Measurements from ENCODE around the gene MAP4K4. TPM values are rescaled to one million over a fixed set of nuclear protein-coding genes. Genes with fewer than 3 reads are reported as not detected.

Gene MAP4K4
- total RNA-seq, 1 donor from 2014 or later: 91.9 TPM

DNA sequence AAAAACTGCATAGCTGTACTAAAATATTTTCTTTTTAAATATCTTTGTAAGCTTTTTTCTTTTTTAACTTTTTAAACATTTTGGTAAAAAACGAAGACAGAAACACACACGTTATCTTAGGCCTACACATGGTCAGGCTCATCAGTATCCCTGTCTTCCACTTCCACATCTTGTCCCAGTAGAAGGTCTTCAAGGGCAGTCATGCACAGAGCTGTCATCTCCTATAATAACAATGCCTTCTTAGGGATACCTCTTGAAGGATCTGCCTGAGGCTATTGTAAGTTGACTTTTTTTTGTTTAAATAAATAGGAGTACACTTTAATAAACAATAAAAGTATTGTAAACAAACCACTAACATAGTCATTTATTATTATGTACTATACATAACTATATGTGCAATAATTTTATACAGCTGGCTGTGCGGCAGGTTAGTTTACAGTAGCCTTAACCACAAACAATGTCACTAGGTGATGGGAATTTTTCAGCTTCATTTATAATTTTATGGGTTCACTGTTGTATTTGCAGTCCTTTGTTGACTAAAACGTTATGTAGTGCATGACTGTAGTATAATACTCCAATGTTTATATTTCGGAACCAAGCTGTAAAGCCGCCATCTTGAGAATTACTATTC, 124.4 kb downstream of the MAP4K4 start:
- no peak overlapping the region for H3K27ac ChIP-seq
- no peak overlapping the region for H3K4me2 ChIP-seq
- H3K36me3 ChIP-seq: peaks cover 4% of the 10 kb centered on the region
- Mint-ChIP-seq H3K9me3 (no peaks in the 10 kb centered on the region), H3K4me3 (no peak overlapping the region), H3K27ac (no peak overlapping the region), H3K4me1 (peaks cover 33% of the 10 kb centered on the region), H3K27me3 (ENCODE audit: insufficient read depth, low read depth) (no peaks in the 10 kb centered on the region), H3K36me3 (peaks cover 3% of the 10 kb centered on the region)
- TF ChIP-seq EZH2phosphoT487 (IDR thresholded peaks at IDR 0.05) (no peak), EZH2 (IDR thresholded peaks at IDR 0.05) (no peak)
- TF ChIP-seq, protein P1, sequence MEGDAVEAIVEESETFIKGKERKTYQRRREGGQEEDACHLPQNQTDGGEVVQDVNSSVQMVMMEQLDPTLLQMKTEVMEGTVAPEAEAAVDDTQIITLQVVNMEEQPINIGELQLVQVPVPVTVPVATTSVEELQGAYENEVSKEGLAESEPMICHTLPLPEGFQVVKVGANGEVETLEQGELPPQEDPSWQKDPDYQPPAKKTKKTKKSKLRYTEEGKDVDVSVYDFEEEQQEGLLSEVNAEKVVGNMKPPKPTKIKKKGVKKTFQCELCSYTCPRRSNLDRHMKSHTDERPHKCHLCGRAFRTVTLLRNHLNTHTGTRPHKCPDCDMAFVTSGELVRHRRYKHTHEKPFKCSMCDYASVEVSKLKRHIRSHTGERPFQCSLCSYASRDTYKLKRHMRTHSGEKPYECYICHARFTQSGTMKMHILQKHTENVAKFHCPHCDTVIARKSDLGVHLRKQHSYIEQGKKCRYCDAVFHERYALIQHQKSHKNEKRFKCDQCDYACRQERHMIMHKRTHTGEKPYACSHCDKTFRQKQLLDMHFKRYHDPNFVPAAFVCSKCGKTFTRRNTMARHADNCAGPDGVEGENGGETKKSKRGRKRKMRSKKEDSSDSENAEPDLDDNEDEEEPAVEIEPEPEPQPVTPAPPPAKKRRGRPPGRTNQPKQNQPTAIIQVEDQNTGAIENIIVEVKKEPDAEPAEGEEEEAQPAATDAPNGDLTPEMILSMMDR (IDR thresholded peaks at IDR 0.05): no peak
- peaks cover 41% of the 10 kb centered on the region for H3K4me1 ChIP-seq
- no peaks in the 10 kb centered on the region for H3K9me3 ChIP-seq (ENCODE audit: low read depth)
- H2AFZ ChIP-seq (replicated peaks): no peak overlapping the region
- H3K4me3 ChIP-seq: no peak overlapping the region
- DNase-seq (ENCODE audit: low spot score): no peak
- no peak overlapping the region for H3K9ac ChIP-seq
- H3K79me2 ChIP-seq (ENCODE audit: low read depth): peaks cover 79% of the 10 kb centered on the region
- H3F3A ChIP-seq (ENCODE audit: low read depth): peaks cover 16% of the 10 kb centered on the region
- H3K27me3 ChIP-seq: no peaks in the 10 kb centered on the region
- peaks cover 47% of the 10 kb centered on the region for H4K20me1 ChIP-seq (ENCODE audit: low read depth)

DNA sequence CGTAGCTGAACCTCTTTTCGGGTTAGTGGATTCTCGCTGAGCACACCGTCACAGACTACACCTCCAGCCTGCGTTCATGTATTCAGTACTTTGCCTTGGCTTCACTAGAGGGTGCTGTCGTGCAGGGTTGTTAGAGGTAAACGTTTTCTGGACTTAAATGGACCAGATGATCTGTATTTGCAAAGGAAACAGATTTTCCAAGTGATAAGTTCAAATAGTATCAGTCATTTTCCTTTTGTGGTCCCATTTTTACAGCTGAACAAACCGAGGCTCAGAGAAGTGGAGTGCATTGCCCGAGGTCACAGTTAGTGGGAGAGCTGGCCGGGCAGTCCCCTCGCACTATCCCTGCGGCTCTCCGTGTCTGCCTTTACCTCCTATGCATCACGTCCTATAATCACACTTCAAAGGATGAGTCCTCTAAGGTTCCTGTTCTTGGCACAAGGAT, 125.9 kb downstream of the MAP4K4 start:
- no peaks in the 10 kb centered on the region for H3K27me3 ChIP-seq
- H3K4me2 ChIP-seq: no peak overlapping the region
- H3K4me3 ChIP-seq: no peak overlapping the region
- H2AFZ ChIP-seq (replicated peaks): no peak overlapping the region
- DNase-seq (ENCODE audit: low spot score): peak; percentile 80
- peaks cover 65% of the 10 kb centered on the region for H3K79me2 ChIP-seq (ENCODE audit: low read depth)
- Mint-ChIP-seq H3K9me3 (no peaks in the 10 kb centered on the region), H3K4me1 (peaks cover 20% of the 10 kb centered on the region), H3K27me3 (ENCODE audit: insufficient read depth, low read depth) (no peaks in the 10 kb centered on the region), H3K4me3 (no peak overlapping the region), H3K36me3 (peaks cover 5% of the 10 kb centered on the region), H3K27ac (no peak overlapping the region)
- H3K27ac ChIP-seq: no peak overlapping the region
- TF ChIP-seq EZH2phosphoT487 (IDR thresholded peaks at IDR 0.05) (no peak), EZH2 (IDR thresholded peaks at IDR 0.05) (no peak)
- TF ChIP-seq, protein P1 (IDR thresholded peaks at IDR 0.05): peak; percentile 80
- H3K9ac ChIP-seq: no peak overlapping the region
- H4K20me1 ChIP-seq (ENCODE audit: low read depth): peaks cover 33% of the 10 kb centered on the region
- no peaks in the 10 kb centered on the region for H3K9me3 ChIP-seq (ENCODE audit: low read depth)
- peaks cover 28% of the 10 kb centered on the region for H3K4me1 ChIP-seq
- H3K36me3 ChIP-seq: peaks cover 4% of the 10 kb centered on the region
- H3F3A ChIP-seq (ENCODE audit: low read depth): peaks cover 8% of the 10 kb centered on the region

DNA sequence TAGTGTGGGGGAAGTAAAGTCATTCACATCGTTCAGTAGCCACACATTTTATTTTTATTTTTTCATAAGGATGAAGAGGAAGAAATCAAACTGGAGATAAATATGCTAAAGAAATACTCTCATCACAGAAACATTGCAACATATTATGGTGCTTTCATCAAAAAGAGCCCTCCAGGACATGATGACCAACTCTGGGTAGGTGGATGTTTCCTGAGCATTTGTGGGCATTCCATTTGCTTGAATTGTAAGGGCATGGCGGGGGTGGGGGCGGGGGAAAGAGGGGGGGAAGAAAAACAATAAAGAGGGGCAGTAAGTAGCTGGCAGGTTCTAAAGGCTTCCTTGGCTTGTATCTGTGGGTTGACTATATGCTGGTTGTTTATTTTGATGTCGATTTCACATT, 126.4 kb downstream of the MAP4K4 start:
- Histone ChIP-seq H3K9me3 (ENCODE audit: low read depth) (no peaks in the 10 kb centered on the region), H3K36me3 (peaks cover 4% of the 10 kb centered on the region), H3K4me3 (no peak overlapping the region), H2AFZ (replicated peaks) (no peak overlapping the region), H4K20me1 (ENCODE audit: low read depth) (peaks cover 31% of the 10 kb centered on the region), H3K27ac (no peak overlapping the region), H3K9ac (no peak overlapping the region), H3K4me1 (peaks cover 24% of the 10 kb centered on the region), H3K79me2 (ENCODE audit: low read depth) (peaks cover 60% of the 10 kb centered on the region), H3K27me3 (no peaks in the 10 kb centered on the region), H3F3A (ENCODE audit: low read depth) (peaks cover 3% of the 10 kb centered on the region), H3K4me2 (no peak overlapping the region)
- peaks cover 5% of the 10 kb centered on the region for H3K36me3 Mint-ChIP-seq
- no peaks in the 10 kb centered on the region for H3K27me3 Mint-ChIP-seq (ENCODE audit: insufficient read depth, low read depth)
- no peak for DNase-seq (ENCODE audit: low spot score)
- no peak for TF ChIP-seq EZH2phosphoT487 (IDR thresholded peaks at IDR 0.05)
- TF ChIP-seq, protein P1 (IDR thresholded peaks at IDR 0.05): no peak
- TF ChIP-seq EZH2 (IDR thresholded peaks at IDR 0.05): no peak
- no peak overlapping the region for H3K4me3 Mint-ChIP-seq
- H3K27ac Mint-ChIP-seq: no peak overlapping the region
- no peaks in the 10 kb centered on the region for H3K9me3 Mint-ChIP-seq
- H3K4me1 Mint-ChIP-seq: peaks cover 16% of the 10 kb centered on the region

Measured in neural progenitor cell (in vitro differentiated cells).